GM23338 (cell line): ENCODE measurements around the gene DLST. TPM values are rescaled to one million over a fixed set of nuclear protein-coding genes. Genes with fewer than 3 reads are reported as not detected.

Source experiments
- ATAC-seq: fragments of 200-7000 bp; cut with Tn5 transposase; 3 replicates; pipeline ENCODE4 v1.9.1; 2020
- DNase-seq: peaks from one replicate; pipeline ENCODE4 v3.0.0-alpha.2; 2015; ENCODE audit warnings: low spot score
- H2AFZ ChIP-seq: fragments of 200-600 bp; sonication (generic); 2 replicates; pipeline ENCODE4 v1.8.0; 2016; ENCODE audit warnings: antibody characterized with exemption, mild to moderate bottlenecking, moderate library complexity
- H3F3A ChIP-seq: fragments of 200-600 bp; sonication (generic); replicated peaks from 2 replicates; pipeline ENCODE4 v1.8.0; 2017; ENCODE audit warnings: antibody characterized with exemption, mixed run types, low read depth
- H3K27ac ChIP-seq: fragments of 200-600 bp; sonication (generic); 2 replicates; pipeline ENCODE4 v1.6.1; 2016; ENCODE audit warnings: low read depth
- H3K27me3 ChIP-seq: fragments of 200-600 bp; sonication (generic); 2 replicates; pipeline ENCODE4 v1.8.0; 2016; ENCODE audit warnings: mild to moderate bottlenecking, mixed run types, moderate library complexity; ENCODE audit not compliant: insufficient read depth
- H3K36me3 ChIP-seq: fragments of 200-600 bp; sonication (generic); 2 replicates; pipeline ENCODE4 v1.8.0; 2016; ENCODE audit warnings: mild to moderate bottlenecking; ENCODE audit not compliant: insufficient read depth
- H3K4me1 ChIP-seq: fragments of 200-600 bp; sonication (generic); 2 replicates; pipeline ENCODE4 v1.8.0; 2016; ENCODE audit warnings: mild to moderate bottlenecking, moderate library complexity; ENCODE audit not compliant: insufficient read depth
- H3K4me2 ChIP-seq: fragments of 200-600 bp; sonication (generic); 2 replicates; pipeline ENCODE4 v1.7.1; 2017; ENCODE audit warnings: mixed run types
- H3K4me3 ChIP-seq: fragments of 200-600 bp; sonication (generic); 2 replicates; pipeline ENCODE4 v1.6.1; 2016; ENCODE audit warnings: mixed run types
- H3K79me2 ChIP-seq: fragments of 200-600 bp; sonication (generic); replicated peaks from 2 replicates; pipeline ENCODE4 v1.8.0; 2017; ENCODE audit warnings: mild to moderate bottlenecking; ENCODE audit not compliant: insufficient read depth
- H3K9me2 ChIP-seq: fragments of 200-600 bp; sonication (generic); 2 replicates; pipeline ENCODE4 v1.8.0; 2017; ENCODE audit not compliant: insufficient read depth
- H4K20me1 ChIP-seq: fragments of 200-600 bp; sonication (generic); replicated peaks from 2 replicates; pipeline ENCODE4 v1.8.0; 2017; ENCODE audit warnings: mild to moderate bottlenecking; ENCODE audit not compliant: insufficient read depth
- H3K27ac Mint-ChIP-seq: 2 replicates; pipeline ENCODE4 v1.8.0; 2020; ENCODE audit warnings: inconsistent platforms, mild to moderate bottlenecking, moderate library complexity, mixed read lengths
- H3K27me3 Mint-ChIP-seq: 3 replicates; pipeline ENCODE4 v1.8.0; 2022; ENCODE audit warnings: low read depth, mild to moderate bottlenecking, moderate library complexity, mixed read lengths, inconsistent platforms; ENCODE audit not compliant: insufficient read depth, poor library complexity
- H3K36me3 Mint-ChIP-seq: 3 replicates; pipeline ENCODE4 v1.8.0; 2021; ENCODE audit warnings: low read depth, mild to moderate bottlenecking, inconsistent platforms, moderate library complexity, mixed read lengths
- H3K4me1 Mint-ChIP-seq: 3 replicates; pipeline ENCODE4 v1.8.0; 2020; ENCODE audit warnings: mild to moderate bottlenecking, inconsistent platforms, mixed read lengths
- H3K4me3 Mint-ChIP-seq: 3 replicates; pipeline ENCODE4 v1.8.0; 2021; ENCODE audit warnings: moderate library complexity, mild to moderate bottlenecking, inconsistent platforms, mixed read lengths
- H3K9me3 Mint-ChIP-seq: 3 replicates; pipeline ENCODE4 v1.8.0; 2020; ENCODE audit warnings: moderate library complexity, mild to moderate bottlenecking, inconsistent platforms, mixed read lengths
- CREB1 ChIP-seq: fragments of 250-450 bp; sonication (Bioruptor Pico); IDR thresholded peaks from 2 replicates; pipeline ENCODE4 v1.5.0; 2020; ENCODE audit warnings: low read depth, mild to moderate bottlenecking, moderate library complexity
- EZH2 ChIP-seq: fragments of 200-600 bp; sonication (generic); IDR thresholded peaks from one replicate; pipeline ENCODE4 v1.8.0; 2017; ENCODE audit warnings: antibody characterized with exemption, mild to moderate bottlenecking, low read depth; ENCODE audit not compliant: unreplicated experiment
- EZH2phosphoT487 ChIP-seq: fragments of 200-600 bp; sonication (generic); IDR thresholded peaks from one replicate; pipeline ENCODE4 v1.8.1; 2018; ENCODE audit warnings: antibody characterized with exemption; ENCODE audit not compliant: unreplicated experiment
- JUNB ChIP-seq: IDR thresholded peaks from one replicate; pipeline ENCODE4 v1.6.1; 2016; ENCODE audit warnings: antibody characterized with exemption; ENCODE audit not compliant: unreplicated experiment
- NANOG ChIP-seq: IDR thresholded peaks from 2 replicates; pipeline ENCODE4 v1.6.1; 2016; ENCODE audit warnings: antibody characterized with exemption, borderline replicate concordance
- POLR2AphosphoS5 ChIP-seq: IDR thresholded peaks from 2 replicates; pipeline ENCODE4 v1.6.1; 2016; ENCODE audit warnings: antibody characterized with exemption, low read depth
- STAT1 ChIP-seq: IDR thresholded peaks from one replicate; pipeline ENCODE4 v1.6.1; 2016; ENCODE audit warnings: antibody characterized with exemption; ENCODE audit not compliant: unreplicated experiment
- ZNF114 ChIP-seq: fragments of 250-450 bp; sonication (Bioruptor Pico); IDR thresholded peaks from 2 replicates; pipeline ENCODE4 v1.5.0; 2020; ENCODE audit warnings: mild to moderate bottlenecking, moderate library complexity
- ZNF331 ChIP-seq: fragments of 250-450 bp; sonication (Bioruptor Pico); IDR thresholded peaks from 2 replicates; pipeline ENCODE4 v1.5.0; 2020; ENCODE audit warnings: low read depth, mild to moderate bottlenecking, moderate library complexity
- polyA plus RNA-seq: library from polyadenylated mRNA; unstranded; fragments of >200 nt; fragmentation: Nextera tagmentation; extraction: Ambion mirVana; gene quantifications from 2 replicates; pipeline ENCODE4 v1.2.1, GENCODE V29; 2016
- total RNA-seq: library from RNA; depleted of rRNA; stranded (reverse); fragments of >200 nt; shearing (Covaris generic); gene quantifications from 2 replicates; pipeline ENCODE4 v1.2.3, GENCODE V29; 2014
- TF ChIP-seq, protein P1 (sequence below), 2 experiments: fragments of 200-600 bp in 1 of 2; sonication (generic) in 1 of 2; conservative IDR thresholded peaks; 2 replicates each; pipeline versions ENCODE4 v1.5.1 to v1.6.1; 2016 to 2017; ENCODE audit warnings: antibody characterized with exemption in 2 of 2, low read depth in 2 of 2, mild to moderate bottlenecking in 2 of 2, moderate library complexity in 1 of 2
- TF ChIP-seq, protein P2 (sequence below): IDR thresholded peaks from 2 replicates; pipeline ENCODE4 v1.6.1; 2016; ENCODE audit warnings: antibody characterized with exemption
- TF ChIP-seq, protein P3 (sequence below): fragments of 250-450 bp; sonication (Bioruptor Pico); IDR thresholded peaks from 2 replicates; pipeline ENCODE4 v1.5.0; 2020; ENCODE audit warnings: mild to moderate bottlenecking, moderate library complexity
- TF ChIP-seq, protein P4 (sequence below): IDR thresholded peaks from one replicate; pipeline ENCODE4 v1.6.1; 2018; ENCODE audit warnings: antibody characterized with exemption; ENCODE audit not compliant: unreplicated experiment

The DLST gene
- total and polyA plus RNA-seq, 2 experiments from 2014 or later: 11.2 to 106 TPM

DNA sequence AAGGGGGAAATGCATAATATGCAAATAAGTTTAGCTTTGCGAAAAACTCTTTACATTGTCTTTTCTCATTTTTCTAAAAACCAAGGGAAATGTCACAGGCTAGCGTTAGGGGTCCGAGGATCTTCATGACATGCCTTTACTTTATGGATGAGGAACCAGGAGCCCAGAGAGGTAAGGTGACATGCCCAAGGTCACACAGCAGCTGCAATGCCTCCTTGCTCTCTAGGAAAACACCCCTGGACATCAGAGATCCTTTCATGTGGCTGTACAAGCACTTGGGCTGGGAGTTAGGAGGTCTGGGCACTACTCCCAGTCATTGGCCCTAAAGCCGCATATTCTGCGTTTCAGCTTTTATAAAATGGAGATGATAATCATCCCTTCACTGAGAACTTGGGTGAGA, 6.5 kb upstream of the DLST start:
- Mint-ChIP-seq H3K4me3 (no peak overlapping the region), H3K36me3 (no peaks in the 10 kb centered on the region), H3K27ac (no peak overlapping the region), H3K4me1 (peaks cover 12% of the 10 kb centered on the region), H3K9me3 (no peaks in the 10 kb centered on the region), H3K27me3 (peaks cover 9% of the 10 kb centered on the region)
- H3K27me3 ChIP-seq: no peaks in the 10 kb centered on the region
- no peak overlapping the region for H3K4me2 ChIP-seq
- H3K4me1 ChIP-seq: peaks cover 5% of the 10 kb centered on the region; the same call in 1 of the 2 replicates
- no peak overlapping the region for H3K4me3 ChIP-seq
- 0 out of 2 replicates have a peak overlapping the region, but pooled peaks have one; percentile 96 for H2AFZ ChIP-seq
- H3K27ac ChIP-seq: no peak overlapping the region
- H3K9me2 ChIP-seq: no peaks in the 10 kb centered on the region
- no peak for DNase-seq
- no peaks in the 10 kb centered on the region for H3K36me3 ChIP-seq
- no peaks in the 10 kb centered on the region for H3K79me2 ChIP-seq
- H4K20me1 ChIP-seq: no peaks in the 10 kb centered on the region
- no peaks in the 10 kb centered on the region for H3F3A ChIP-seq
- TF ChIP-seq EZH2phosphoT487 (no peak), NANOG (no peak), JUNB (no peak), POLR2AphosphoS5 (no peak), ZNF331 (no peak), EZH2 (no peak), CREB1 (CRISPR knock-in tag) (no peak), ZNF114 (CRISPR knock-in tag) (no peak), STAT1 (no peak)
- TF ChIP-seq, protein P1, sequence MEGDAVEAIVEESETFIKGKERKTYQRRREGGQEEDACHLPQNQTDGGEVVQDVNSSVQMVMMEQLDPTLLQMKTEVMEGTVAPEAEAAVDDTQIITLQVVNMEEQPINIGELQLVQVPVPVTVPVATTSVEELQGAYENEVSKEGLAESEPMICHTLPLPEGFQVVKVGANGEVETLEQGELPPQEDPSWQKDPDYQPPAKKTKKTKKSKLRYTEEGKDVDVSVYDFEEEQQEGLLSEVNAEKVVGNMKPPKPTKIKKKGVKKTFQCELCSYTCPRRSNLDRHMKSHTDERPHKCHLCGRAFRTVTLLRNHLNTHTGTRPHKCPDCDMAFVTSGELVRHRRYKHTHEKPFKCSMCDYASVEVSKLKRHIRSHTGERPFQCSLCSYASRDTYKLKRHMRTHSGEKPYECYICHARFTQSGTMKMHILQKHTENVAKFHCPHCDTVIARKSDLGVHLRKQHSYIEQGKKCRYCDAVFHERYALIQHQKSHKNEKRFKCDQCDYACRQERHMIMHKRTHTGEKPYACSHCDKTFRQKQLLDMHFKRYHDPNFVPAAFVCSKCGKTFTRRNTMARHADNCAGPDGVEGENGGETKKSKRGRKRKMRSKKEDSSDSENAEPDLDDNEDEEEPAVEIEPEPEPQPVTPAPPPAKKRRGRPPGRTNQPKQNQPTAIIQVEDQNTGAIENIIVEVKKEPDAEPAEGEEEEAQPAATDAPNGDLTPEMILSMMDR (conservative IDR thresholded peaks at IDR 0.05; ENCODE audit: low read depth in 2 of 2): no peak
- TF ChIP-seq, protein P2, sequence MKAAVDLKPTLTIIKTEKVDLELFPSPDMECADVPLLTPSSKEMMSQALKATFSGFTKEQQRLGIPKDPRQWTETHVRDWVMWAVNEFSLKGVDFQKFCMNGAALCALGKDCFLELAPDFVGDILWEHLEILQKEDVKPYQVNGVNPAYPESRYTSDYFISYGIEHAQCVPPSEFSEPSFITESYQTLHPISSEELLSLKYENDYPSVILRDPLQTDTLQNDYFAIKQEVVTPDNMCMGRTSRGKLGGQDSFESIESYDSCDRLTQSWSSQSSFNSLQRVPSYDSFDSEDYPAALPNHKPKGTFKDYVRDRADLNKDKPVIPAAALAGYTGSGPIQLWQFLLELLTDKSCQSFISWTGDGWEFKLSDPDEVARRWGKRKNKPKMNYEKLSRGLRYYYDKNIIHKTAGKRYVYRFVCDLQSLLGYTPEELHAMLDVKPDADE: no peak
- TF ChIP-seq, protein P3, sequence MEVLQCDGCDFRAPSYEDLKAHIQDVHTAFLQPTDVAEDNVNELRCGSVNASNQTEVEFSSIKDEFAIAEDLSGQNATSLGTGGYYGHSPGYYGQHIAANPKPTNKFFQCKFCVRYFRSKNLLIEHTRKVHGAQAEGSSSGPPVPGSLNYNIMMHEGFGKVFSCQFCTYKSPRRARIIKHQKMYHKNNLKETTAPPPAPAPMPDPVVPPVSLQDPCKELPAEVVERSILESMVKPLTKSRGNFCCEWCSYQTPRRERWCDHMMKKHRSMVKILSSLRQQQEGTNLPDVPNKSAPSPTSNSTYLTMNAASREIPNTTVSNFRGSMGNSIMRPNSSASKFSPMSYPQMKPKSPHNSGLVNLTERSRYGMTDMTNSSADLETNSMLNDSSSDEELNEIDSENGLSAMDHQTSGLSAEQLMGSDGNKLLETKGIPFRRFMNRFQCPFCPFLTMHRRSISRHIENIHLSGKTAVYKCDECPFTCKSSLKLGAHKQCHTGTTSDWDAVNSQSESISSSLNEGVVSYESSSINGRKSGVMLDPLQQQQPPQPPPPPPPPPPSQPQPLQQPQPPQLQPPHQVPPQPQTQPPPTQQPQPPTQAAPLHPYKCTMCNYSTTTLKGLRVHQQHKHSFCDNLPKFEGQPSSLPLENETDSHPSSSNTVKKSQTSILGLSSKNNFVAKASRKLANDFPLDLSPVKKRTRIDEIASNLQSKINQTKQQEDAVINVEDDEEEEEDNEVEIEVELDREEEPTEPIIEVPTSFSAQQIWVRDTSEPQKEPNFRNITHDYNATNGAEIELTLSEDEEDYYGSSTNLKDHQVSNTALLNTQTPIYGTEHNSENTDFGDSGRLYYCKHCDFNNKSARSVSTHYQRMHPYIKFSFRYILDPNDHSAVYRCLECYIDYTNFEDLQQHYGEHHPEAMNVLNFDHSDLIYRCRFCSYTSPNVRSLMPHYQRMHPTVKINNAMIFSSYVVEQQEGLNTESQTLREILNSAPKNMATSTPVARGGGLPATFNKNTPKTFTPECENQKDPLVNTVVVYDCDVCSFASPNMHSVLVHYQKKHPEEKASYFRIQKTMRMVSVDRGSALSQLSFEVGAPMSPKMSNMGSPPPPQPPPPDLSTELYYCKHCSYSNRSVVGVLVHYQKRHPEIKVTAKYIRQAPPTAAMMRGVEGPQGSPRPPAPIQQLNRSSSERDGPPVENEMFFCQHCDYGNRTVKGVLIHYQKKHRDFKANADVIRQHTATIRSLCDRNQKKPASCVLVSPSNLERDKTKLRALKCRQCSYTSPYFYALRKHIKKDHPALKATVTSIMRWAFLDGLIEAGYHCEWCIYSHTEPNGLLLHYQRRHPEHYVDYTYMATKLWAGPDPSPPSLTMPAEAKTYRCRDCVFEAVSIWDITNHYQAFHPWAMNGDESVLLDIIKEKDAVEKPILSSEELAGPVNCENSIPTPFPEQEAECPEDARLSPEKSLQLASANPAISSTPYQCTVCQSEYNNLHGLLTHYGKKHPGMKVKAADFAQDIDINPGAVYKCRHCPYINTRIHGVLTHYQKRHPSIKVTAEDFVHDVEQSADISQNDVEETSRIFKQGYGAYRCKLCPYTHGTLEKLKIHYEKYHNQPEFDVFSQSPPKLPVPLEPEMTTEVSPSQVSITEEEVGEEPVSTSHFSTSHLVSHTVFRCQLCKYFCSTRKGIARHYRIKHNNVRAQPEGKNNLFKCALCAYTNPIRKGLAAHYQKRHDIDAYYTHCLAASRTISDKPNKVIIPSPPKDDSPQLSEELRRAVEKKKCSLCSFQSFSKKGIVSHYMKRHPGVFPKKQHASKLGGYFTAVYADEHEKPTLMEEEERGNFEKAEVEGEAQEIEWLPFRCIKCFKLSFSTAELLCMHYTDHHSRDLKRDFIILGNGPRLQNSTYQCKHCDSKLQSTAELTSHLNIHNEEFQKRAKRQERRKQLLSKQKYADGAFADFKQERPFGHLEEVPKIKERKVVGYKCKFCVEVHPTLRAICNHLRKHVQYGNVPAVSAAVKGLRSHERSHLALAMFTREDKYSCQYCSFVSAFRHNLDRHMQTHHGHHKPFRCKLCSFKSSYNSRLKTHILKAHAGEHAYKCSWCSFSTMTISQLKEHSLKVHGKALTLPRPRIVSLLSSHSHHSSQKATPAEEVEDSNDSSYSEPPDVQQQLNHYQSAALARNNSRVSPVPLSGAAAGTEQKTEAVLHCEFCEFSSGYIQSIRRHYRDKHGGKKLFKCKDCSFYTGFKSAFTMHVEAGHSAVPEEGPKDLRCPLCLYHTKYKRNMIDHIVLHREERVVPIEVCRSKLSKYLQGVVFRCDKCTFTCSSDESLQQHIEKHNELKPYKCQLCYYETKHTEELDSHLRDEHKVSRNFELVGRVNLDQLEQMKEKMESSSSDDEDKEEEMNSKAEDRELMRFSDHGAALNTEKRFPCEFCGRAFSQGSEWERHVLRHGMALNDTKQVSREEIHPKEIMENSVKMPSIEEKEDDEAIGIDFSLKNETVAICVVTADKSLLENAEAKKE (CRISPR knock-in tag): no peak
- TF ChIP-seq, protein P4, sequence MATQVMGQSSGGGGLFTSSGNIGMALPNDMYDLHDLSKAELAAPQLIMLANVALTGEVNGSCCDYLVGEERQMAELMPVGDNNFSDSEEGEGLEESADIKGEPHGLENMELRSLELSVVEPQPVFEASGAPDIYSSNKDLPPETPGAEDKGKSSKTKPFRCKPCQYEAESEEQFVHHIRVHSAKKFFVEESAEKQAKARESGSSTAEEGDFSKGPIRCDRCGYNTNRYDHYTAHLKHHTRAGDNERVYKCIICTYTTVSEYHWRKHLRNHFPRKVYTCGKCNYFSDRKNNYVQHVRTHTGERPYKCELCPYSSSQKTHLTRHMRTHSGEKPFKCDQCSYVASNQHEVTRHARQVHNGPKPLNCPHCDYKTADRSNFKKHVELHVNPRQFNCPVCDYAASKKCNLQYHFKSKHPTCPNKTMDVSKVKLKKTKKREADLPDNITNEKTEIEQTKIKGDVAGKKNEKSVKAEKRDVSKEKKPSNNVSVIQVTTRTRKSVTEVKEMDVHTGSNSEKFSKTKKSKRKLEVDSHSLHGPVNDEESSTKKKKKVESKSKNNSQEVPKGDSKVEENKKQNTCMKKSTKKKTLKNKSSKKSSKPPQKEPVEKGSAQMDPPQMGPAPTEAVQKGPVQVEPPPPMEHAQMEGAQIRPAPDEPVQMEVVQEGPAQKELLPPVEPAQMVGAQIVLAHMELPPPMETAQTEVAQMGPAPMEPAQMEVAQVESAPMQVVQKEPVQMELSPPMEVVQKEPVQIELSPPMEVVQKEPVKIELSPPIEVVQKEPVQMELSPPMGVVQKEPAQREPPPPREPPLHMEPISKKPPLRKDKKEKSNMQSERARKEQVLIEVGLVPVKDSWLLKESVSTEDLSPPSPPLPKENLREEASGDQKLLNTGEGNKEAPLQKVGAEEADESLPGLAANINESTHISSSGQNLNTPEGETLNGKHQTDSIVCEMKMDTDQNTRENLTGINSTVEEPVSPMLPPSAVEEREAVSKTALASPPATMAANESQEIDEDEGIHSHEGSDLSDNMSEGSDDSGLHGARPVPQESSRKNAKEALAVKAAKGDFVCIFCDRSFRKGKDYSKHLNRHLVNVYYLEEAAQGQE: no peak
- no peak for ATAC-seq
